K562 (cell line): Measurements from ENCODE around the gene TTC31. TPM values are rescaled to one million over a fixed set of nuclear protein-coding genes. Genes with fewer than 3 reads are reported as not detected.
A peak's percentile ranks its signal among the peaks of the same experiment; 100 is the strongest.

Experiments
- BRCA1 ChIP-seq, 2 experiments: fragments of 450-650 bp in 1 of 2; sonication (generic) in 1 of 2; formaldehyde crosslinking in 1 of 2; IDR thresholded peaks; 2 replicates each; pipeline versions ENCODE4 v1.5.0 to v1.6.1; 2017 to 2020; ENCODE audit warnings: mild to moderate bottlenecking in 1 of 2, missing genetic modification reagents in 1 of 2
- DMBX1 ChIP-seq: fragments of 250-450 bp; sonication (Bioruptor Pico); IDR thresholded peaks from 2 replicates; pipeline ENCODE4 v1.8.0; 2022; ENCODE audit warnings: inconsistent platforms, mild to moderate bottlenecking, moderate library complexity, borderline replicate concordance
- KDM5B ChIP-seq: fragments of 200-600 bp; sonication (generic); IDR thresholded peaks from 2 replicates; pipeline ENCODE4 v1.6.1; 2012; ENCODE audit warnings: low read depth, mild to moderate bottlenecking, moderate library complexity, low read length, control low read depth, inconsistent platforms; ENCODE audit not compliant: insufficient replicate concordance
- NBN ChIP-seq: fragments of 450-650 bp; IDR thresholded peaks from 2 replicates; pipeline ENCODE4 v1.6.1; 2016; ENCODE audit warnings: low read depth, mild to moderate bottlenecking
- PTRF ChIP-seq: fragments of 450-650 bp; IDR thresholded peaks from 2 replicates; pipeline ENCODE4 v1.6.1; 2016; ENCODE audit warnings: mild to moderate bottlenecking, missing genetic modification characterization, missing compliant biosample characterization
- RREB1 ChIP-seq: fragments of 250-450 bp; sonication (Bioruptor Pico); IDR thresholded peaks from 2 replicates; pipeline ENCODE4 v1.4.0; 2020
- SIRT6 ChIP-seq: IDR thresholded peaks from one replicate; pipeline ENCODE4 v1.6.1; 2012; ENCODE audit warnings: low read depth, mild to moderate bottlenecking, control low read depth, inconsistent platforms, low read length, moderate library complexity
- ZNF212 ChIP-seq: fragments of 450-650 bp; formaldehyde crosslinking; IDR thresholded peaks from 2 replicates; pipeline ENCODE4 v1.4.0; 2020; ENCODE audit warnings: mild to moderate bottlenecking
- ZNF316 ChIP-seq: fragments of 450-650 bp; IDR thresholded peaks from 2 replicates; pipeline ENCODE4 v1.6.1; 2016
- ZNF445 ChIP-seq: fragments of 250-450 bp; sonication (Bioruptor Pico); IDR thresholded peaks from 2 replicates; pipeline ENCODE4 v1.4.0; 2020; ENCODE audit warnings: low read depth, mild to moderate bottlenecking, moderate library complexity
- ZNF609 ChIP-seq: sonication (generic); formaldehyde crosslinking; IDR thresholded peaks from 2 replicates; pipeline ENCODE4 v1.8.1; 2023; ENCODE audit warnings: missing genetic modification reagents, mild to moderate bottlenecking, borderline replicate concordance
- polyA plus RNA-seq, 8 experiments: library from polyadenylated mRNA; depleted of rRNA in 4 of 8; stranded (reverse) in 5 of 8; unstranded in 3 of 8; fragments of >200 nt; fragmentation: Nextera tagmentation in 2 of 8; fragmentation: Illumina TruSeq in 1 of 8; extraction: Ambion mirVana in 2 of 8; extraction: Trizol in 1 of 8; gene quantifications; 2 replicates each; pipeline versions ENCODE4 v1.2.1 to v1.2.3, GENCODE V29; 2011 to 2014; ENCODE audit warnings: inconsistent platforms in 1 of 8, missing spikeins in 1 of 8
- total RNA-seq, 7 experiments: library from RNA; depleted of rRNA in 6 of 7; stranded (reverse); fragments of >200 nt in 6 of 7; fragmentation: Illumina TruSeq in 2 of 7; extraction: Trizol in 2 of 7; gene quantifications; 2 replicates each; pipeline versions ENCODE4 v1.2.1 to v1.2.3, GENCODE V29; 2011 to 2021; ENCODE audit warnings: low replicate concordance in 1 of 7
- TF ChIP-seq, protein P1 (sequence below): fragments of 450-650 bp; formaldehyde crosslinking; IDR thresholded peaks from 2 replicates; pipeline ENCODE4 v1.4.0; 2022; ENCODE audit warnings: missing genetic modification characterization

The TTC31 gene
- total and polyA plus RNA-seq, 9 of the 15 experiments (the other 6 are each of a cell fraction or from before 2014, with no cell fraction given) = 4.7 to 30.5 (median 15.9) TPM

DNA sequence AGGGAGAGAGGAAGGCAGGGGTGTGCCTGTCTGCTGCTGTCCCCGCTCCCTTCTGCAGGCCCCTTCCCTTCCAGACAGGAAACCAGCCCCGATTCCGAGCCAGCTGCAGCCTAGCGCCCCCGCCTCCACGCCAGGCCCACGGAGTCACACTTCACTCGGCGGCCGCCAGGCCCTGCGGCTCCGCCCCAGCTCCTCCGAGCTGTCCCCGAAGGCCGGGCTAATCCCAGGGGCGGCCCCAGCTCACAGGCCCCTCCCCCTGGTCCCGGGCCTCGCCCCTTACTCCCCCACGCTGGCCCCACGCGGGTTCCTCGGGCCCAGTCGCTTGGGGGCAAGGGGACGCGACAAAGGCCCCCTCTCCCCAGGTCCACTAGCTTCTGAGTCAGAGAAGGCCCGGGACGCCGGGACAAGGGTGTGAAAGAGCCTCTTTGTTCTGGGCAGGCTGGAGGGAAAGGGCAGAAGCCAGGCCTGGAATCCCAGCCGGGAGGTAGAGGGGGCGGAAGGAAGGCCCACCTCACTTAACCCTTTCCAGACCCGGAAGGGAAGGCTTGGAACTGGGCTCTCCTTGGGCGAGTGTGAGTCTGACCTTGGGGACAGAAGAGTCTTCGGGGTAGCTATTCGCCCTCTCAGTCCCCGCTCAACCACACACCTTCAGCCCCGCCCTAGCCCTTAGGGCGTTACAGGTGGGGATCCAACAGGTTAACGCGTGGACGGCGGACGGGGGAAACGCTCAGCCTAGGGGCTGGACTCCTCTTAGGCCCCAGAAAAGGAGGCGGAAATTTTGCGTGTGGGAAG, 42.3 kb upstream of the TTC31 start (continued):
- TF ChIP-seq ZNF609 (CRISPR knock-in tag) = no peak
- no peak for TF ChIP-seq BRCA1 (IDR thresholded peaks at IDR 0.05)
- no peak for TF ChIP-seq BRCA1 (CRISPR knock-in tag; IDR thresholded peaks at IDR 0.05)
- no peak for TF ChIP-seq ZNF316
- no peak for TF ChIP-seq RREB1 (CRISPR knock-in tag)
- no peak for TF ChIP-seq ZNF212 (CRISPR knock-in tag)
- no peak for TF ChIP-seq NBN
- TF ChIP-seq PTRF = no peak
- no peak for TF ChIP-seq DMBX1 (CRISPR knock-in tag)
- peak; percentile 80 for TF ChIP-seq KDM5B
- TF ChIP-seq SIRT6 = no peak
- TF ChIP-seq ZNF445 = no peak
- TF ChIP-seq, protein P1, sequence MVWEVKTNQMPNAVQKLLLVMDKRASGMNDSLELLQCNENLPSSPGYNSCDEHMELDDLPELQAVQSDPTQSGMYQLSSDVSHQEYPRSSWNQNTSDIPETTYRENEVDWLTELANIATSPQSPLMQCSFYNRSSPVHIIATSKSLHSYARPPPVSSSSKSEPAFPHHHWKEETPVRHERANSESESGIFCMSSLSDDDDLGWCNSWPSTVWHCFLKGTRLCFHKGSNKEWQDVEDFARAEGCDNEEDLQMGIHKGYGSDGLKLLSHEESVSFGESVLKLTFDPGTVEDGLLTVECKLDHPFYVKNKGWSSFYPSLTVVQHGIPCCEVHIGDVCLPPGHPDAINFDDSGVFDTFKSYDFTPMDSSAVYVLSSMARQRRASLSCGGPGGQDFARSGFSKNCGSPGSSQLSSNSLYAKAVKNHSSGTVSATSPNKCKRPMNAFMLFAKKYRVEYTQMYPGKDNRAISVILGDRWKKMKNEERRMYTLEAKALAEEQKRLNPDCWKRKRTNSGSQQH (CRISPR knock-in tag) = no peak
